ENCODE measurements around the gene LTO1.

LTO1 gene

GRCh38 chr11:69680688-69681087, 5.5 kb upstream of the LTO1 start:
- TF ChIP-seq CTCF (IDR thresholded peaks at IDR 0.05; ENCODE audit: low read depth, low read length), result no peak
- H3K4me3 ChIP-seq (replicated peaks in 1 of 2; ENCODE audit: low read depth in 2 of 2, low read length in 2 of 2), result no peak overlapping the region
- DNase-seq (ENCODE audit: low read depth in 2 of 2), result no peak

DNA sequence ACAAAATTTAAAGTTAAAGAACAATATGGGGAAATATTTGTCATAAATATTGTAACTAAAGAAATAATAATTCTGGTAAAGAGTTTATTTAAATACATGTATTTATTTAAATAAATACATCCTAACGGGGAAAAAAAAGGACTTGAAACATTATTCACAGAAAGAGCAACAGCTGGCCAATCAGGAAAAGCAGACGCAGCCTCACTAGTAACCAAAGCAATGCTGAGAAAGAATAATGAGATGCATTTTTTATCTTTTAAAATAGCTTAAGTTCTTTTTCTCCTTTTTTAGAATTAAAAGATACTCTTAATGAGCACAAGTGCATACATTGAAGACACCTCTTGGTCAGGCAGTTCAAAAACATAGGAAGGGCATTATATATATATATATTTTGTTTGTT, 2.6 kb upstream of the LTO1 start:
- no peak overlapping the region for H3K4me3 ChIP-seq (replicated peaks in 1 of 2; ENCODE audit: low read depth in 2 of 2, low read length in 2 of 2)
- TF ChIP-seq CTCF (IDR thresholded peaks at IDR 0.05; ENCODE audit: low read depth, low read length), result no peak
- DNase-seq (ENCODE audit: low read depth in 2 of 2), result no peak

- peak overlapping the region; percentile 96 to 99 for H3K4me3 ChIP-seq (replicated peaks in 1 of 2; ENCODE audit: low read depth in 2 of 2, low read length in 2 of 2)
- TF ChIP-seq CTCF (IDR thresholded peaks at IDR 0.05; ENCODE audit: low read depth, low read length), result no peak
- peak; percentile 80 to 92 for DNase-seq (ENCODE audit: low read depth in 2 of 2)
Observed at GRCh38 chr11:69674267-69674885, 777 bp downstream of the LTO1 start.

DNA sequence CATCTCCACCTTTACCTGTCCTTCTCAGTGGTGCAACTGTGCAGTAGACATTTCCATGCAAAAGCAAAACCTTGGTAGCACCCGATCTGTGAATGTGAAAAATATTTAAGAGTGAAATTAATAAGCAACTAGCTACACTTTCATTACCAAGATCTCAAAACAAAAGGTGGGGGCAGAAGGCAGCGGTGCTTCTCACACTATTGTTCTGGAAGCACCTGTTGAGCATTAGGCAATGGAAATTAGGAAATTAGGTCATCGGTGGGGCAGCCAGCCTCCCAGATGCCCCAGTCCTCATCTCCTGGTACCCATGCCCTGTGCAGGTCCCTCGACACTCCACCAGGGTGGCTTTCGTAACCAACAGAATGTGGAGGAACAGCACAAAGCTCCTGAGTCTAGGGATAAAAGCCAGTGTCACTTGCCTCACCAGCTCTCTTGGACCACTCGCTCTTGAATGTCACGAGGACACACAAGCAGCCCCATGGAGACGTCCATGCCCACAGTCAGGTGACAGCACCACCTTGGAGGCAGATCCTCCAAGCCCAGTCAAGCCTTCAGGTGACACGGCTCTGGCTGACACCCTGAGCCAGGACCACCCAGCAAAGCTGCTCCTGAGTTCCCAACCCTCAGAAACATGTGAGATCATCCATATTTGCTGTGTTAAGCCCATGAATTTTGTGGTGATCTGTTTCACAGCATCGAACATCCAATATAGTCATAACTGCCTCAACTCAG, 3.3 kb downstream of the LTO1 start:
- TF ChIP-seq CTCF (IDR thresholded peaks at IDR 0.05; ENCODE audit: low read depth, low read length), result no peak
- DNase-seq (ENCODE audit: low read depth in 2 of 2), result no peak

GRCh38 chr11:69670158-69670845, 4.9 kb downstream of the LTO1 start:
- peak; percentile 96 for TF ChIP-seq CTCF (IDR thresholded peaks at IDR 0.05; ENCODE audit: low read depth, low read length)
- peak; percentile 93 for DNase-seq (ENCODE audit: low read depth in 2 of 2)
- H3K4me3 ChIP-seq (replicated peaks in 1 of 2; ENCODE audit: low read depth in 2 of 2, low read length in 2 of 2), result no peak overlapping the region

More for the DNA sequence above, 3.3 kb downstream of the LTO1 start:
- H3K4me3 ChIP-seq (replicated peaks in 1 of 2; ENCODE audit: low read depth in 2 of 2, low read length in 2 of 2), result no peak overlapping the region

DNA sequence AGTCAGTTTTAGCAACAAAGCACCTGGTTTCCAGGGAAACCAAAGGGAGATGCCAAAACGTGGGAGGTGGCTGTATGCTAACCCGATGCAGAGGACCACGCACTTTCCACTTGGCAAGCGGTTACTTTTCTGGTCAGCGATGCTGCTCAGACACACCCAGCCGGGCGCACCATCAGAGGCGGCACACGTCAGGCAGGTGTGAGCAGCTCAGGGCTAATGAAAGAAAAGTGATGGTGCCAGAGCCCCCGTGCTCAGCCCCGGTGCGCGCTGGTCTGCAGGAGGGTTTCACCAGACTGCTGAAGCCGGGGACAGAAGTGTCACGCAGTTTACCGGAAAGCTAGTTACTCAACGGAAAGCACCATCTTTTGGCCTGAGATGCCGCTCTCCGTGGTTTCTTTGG, 5.7 kb downstream of the LTO1 start:
- DNase-seq (ENCODE audit: low read depth in 2 of 2), result no peak
- TF ChIP-seq CTCF (IDR thresholded peaks at IDR 0.05; ENCODE audit: low read depth, low read length), result no peak
- no peak overlapping the region for H3K4me3 ChIP-seq (replicated peaks in 1 of 2; ENCODE audit: low read depth in 2 of 2, low read length in 2 of 2)
